Panc1 (cell line): ENCODE results near the gene KMT2E. TPM values are rescaled to one million over a fixed set of nuclear protein-coding genes. Genes with fewer than 3 reads are reported as not detected.

Source experiments
- ATAC-seq: fragments of 200-7000 bp; cut with Tn5 transposase; 2 replicates; pipeline ENCODE4 v1.9.1; 2020; ENCODE audit warnings: mild to moderate bottlenecking, moderate library complexity
- BruUV-seq: library from RNA; stranded (reverse); fragments of 400-500 nt; replicated peaks from 2 replicates; lab custom pipeline; 2021; lab: Mats Ljungman, UMichigan
- CTCF ChIA-PET: fragments of 300-600 bp; sonication (Branson Sonifier 250); formaldehyde crosslinking; loops from one replicate; lab custom pipeline; 2022; ENCODE audit warnings: antibody characterized with exemption; lab: Charles Lee
- POLR2A ChIA-PET: fragments of 300-600 bp; sonication (Branson Sonifier 250); formaldehyde crosslinking; loops from one replicate; lab custom pipeline; 2022; ENCODE audit warnings: antibody characterized with exemption; lab: Charles Lee
- DNase-seq: peaks from one replicate; pipeline ENCODE4 v3.0.0-alpha.2; 2010; ENCODE audit warnings: low read depth, low spot score
- H3K27ac ChIP-seq: 2 replicates; pipeline ENCODE4 v1.5.1; 2011; ENCODE audit warnings: mild to moderate bottlenecking, low read length, inconsistent platforms
- H3K27me3 ChIP-seq: fragments of 200-500 bp; sonication (Bioruptor generic); 2 replicates; pipeline ENCODE4 v1.6.0; 2014; ENCODE audit warnings: low read length, inconsistent platforms; ENCODE audit not compliant: control insufficient read depth, insufficient read depth
- H3K36me3 ChIP-seq: fragments of 200-500 bp; sonication (Bioruptor generic); 2 replicates; pipeline ENCODE4 v1.5.1; 2014; ENCODE audit warnings: inconsistent platforms, mild to moderate bottlenecking, low read length, moderate library complexity; ENCODE audit not compliant: control insufficient read depth, insufficient read depth
- H3K4me1 ChIP-seq: 2 replicates; pipeline ENCODE4 v1.5.1; 2011; ENCODE audit warnings: inconsistent platforms, mild to moderate bottlenecking, low read length, moderate library complexity; ENCODE audit not compliant: control insufficient read depth, insufficient read depth
- H3K4me3 ChIP-seq, 2 experiments: 2 replicates each; pipeline ENCODE4 v1.5.1; 2011 to 2012; ENCODE audit warnings: low read depth in 2 of 2, low read length in 2 of 2, mild to moderate bottlenecking in 2 of 2, inconsistent platforms in 1 of 2, moderate library complexity in 1 of 2
- H3K9me3 ChIP-seq: fragments of 200-500 bp; sonication (Bioruptor generic); 2 replicates; pipeline ENCODE4 v1.5.1; 2014; ENCODE audit warnings: low read depth, mild to moderate bottlenecking, inconsistent platforms, low read length, moderate library complexity; ENCODE audit not compliant: control insufficient read depth, insufficient read depth
- CTCF ChIP-seq: fragments of 450-650 bp; IDR thresholded peaks from 2 replicates; pipeline ENCODE4 v1.5.1; 2017; ENCODE audit warnings: mild to moderate bottlenecking
- POLR2AphosphoS5 ChIP-seq: IDR thresholded peaks from 2 replicates; pipeline ENCODE4 v1.6.1; 2012; ENCODE audit warnings: mild to moderate bottlenecking, low read depth, low read length, moderate library complexity
- REST ChIP-seq, 2 experiments: IDR thresholded peaks; 2 replicates each; pipeline ENCODE4 v1.6.1; 2011 to 2012; ENCODE audit warnings: low read depth in 2 of 2, control low read depth in 1 of 2, low read length in 1 of 2, mild to moderate bottlenecking in 1 of 2, moderate library complexity in 1 of 2; ENCODE audit not compliant: insufficient read depth in 1 of 2
- SIN3A ChIP-seq: IDR thresholded peaks from 2 replicates; pipeline ENCODE4 v1.6.1; 2012; ENCODE audit warnings: low read depth, mild to moderate bottlenecking, low read length, moderate library complexity, borderline replicate concordance; ENCODE audit not compliant: insufficient read depth
- TCF7L2 ChIP-seq: IDR thresholded peaks from 2 replicates; pipeline ENCODE4 v1.6.1; 2011; ENCODE audit warnings: mild to moderate bottlenecking, low read depth, low read length, inconsistent platforms
- in situ Hi-C: cut with HindIII; loops from 2 replicates; pipeline ENCODE4 v1.10.0; 2016; ENCODE audit warnings: low sequenced_read_pairs, low pct_unique_long_range_greater_than_20kb
- intact Hi-C: fragments of 100-400 bp; cut with micrococcal nuclease; formaldehyde crosslinking; loops from one replicate; pipeline ENCODE4 v1.10.0; 2022; ENCODE audit not compliant: unreplicated experiment
- total RNA-seq: library from RNA; stranded (reverse); gene quantifications from one replicate; pipeline ENCODE4 v1.2.1, GENCODE V29; 2021; ENCODE audit not compliant: unreplicated experiment

The KMT2E gene
- total RNA-seq, 1 experiment from 2014 or later, result 51.4 TPM

- in situ Hi-C loops (no loop called here), intact Hi-C loops (no loop called here)
- TF ChIP-seq SIN3A (no peak), TCF7L2 (no peak), REST (IDR thresholded peaks at IDR 0.05; ENCODE audit: insufficient read depth in 1 of 2, low read depth in 2 of 2, low read length in 1 of 2) (no peak), CTCF (no peak), POLR2AphosphoS5 (no peak)
- peaks cover 14% of the 10 kb centered on the region; the same call in 1 of the 2 replicates for H3K4me1 ChIP-seq
- CTCF ChIA-PET, result no interaction called here
- POLR2A ChIA-PET, result no interaction called here
- no peak for DNase-seq
- no peak for ATAC-seq
- no peak overlapping the region for H3K27ac ChIP-seq
- H3K36me3 ChIP-seq, result no peaks in the 10 kb centered on the region
- no peaks in the 10 kb centered on the region for H3K27me3 ChIP-seq
- H3K9me3 ChIP-seq, result no peaks in the 10 kb centered on the region
- H3K4me3 ChIP-seq, result no peak overlapping the region
- no TSS peak for BruUV-seq
Observed at GRCh38 chr7:105030447-105030846, 16.4 kb downstream of the KMT2E start.

- TF ChIP-seq POLR2AphosphoS5, result no peak
- TF ChIP-seq REST (IDR thresholded peaks at IDR 0.05; ENCODE audit: insufficient read depth in 1 of 2, low read depth in 2 of 2, low read length in 1 of 2), result no peak
- TF ChIP-seq SIN3A, result no peak
- no peak for TF ChIP-seq CTCF
- BruUV-seq, result no TSS peak
- no peak overlapping the region for H3K4me3 ChIP-seq
- H3K27ac ChIP-seq, result no peak overlapping the region
- CTCF ChIA-PET, result no interaction called here
- in situ Hi-C loops (no loop called here), intact Hi-C loops (no loop called here)
- DNase-seq, result no peak
- peaks cover 8% of the 10 kb centered on the region; the same call in 1 of the 2 replicates for H3K4me1 ChIP-seq
- H3K36me3 ChIP-seq, result no peaks in the 10 kb centered on the region
- H3K27me3 ChIP-seq, result no peaks in the 10 kb centered on the region
- H3K9me3 ChIP-seq, result no peaks in the 10 kb centered on the region
- ATAC-seq, result no peak
- POLR2A ChIA-PET, result interaction anchor here (0.7 kb wide), 1 partner anchor 1168 kb away, joined by 5 read pairs; no protein-coding TSS in a partner anchor
Observed at GRCh38 chr7:105032553-105033214, 18.7 kb downstream of the KMT2E start.
